ENCODE data around the gene FLT3. TPM values are rescaled to one million over a fixed set of nuclear protein-coding genes. Genes with fewer than 3 reads are reported as not detected.

Gene FLT3
- not detected in 2 replicates for total RNA-seq

GRCh38 chr13:28100150-28101121, at the start of gene FLT3:
FLT3 (minus strand) TSS chr13:28100576; CDS start chr13:28100510, 66 bp downstream.

GRCh38 chr13:28138012-28138755, 37.8 kb upstream of the FLT3 start, which contains the start of gene PAN3:
PAN3 (plus strand) TSS chr13:28138545; CDS start chr13:28138658, 113 bp downstream.

DNA sequence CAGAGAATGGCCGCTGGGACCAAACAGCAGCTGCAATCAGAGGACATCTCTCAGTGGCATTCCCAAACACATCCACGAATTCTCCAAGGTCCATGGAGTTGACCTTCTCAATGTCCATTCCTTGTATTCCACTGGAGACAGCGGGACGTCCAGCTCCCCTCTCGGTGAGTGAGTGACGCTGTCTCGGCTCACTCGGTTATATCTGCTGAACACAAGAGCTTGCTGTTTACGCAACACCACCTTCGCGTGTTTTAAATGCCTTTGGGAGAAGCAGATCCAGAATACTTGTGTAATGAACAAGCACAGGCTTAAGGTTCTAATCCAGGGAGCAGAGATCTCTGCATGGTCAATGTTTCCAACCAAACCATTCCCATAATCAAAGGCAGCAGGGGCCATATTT, 111.9 kb downstream of the FLT3 start, which contains the start of gene URAD:
TSS of gene URAD (minus strand) at position 174 of the 400 bp plus-strand sequence. CDS start at position 118, 56 bp downstream.

DNA sequence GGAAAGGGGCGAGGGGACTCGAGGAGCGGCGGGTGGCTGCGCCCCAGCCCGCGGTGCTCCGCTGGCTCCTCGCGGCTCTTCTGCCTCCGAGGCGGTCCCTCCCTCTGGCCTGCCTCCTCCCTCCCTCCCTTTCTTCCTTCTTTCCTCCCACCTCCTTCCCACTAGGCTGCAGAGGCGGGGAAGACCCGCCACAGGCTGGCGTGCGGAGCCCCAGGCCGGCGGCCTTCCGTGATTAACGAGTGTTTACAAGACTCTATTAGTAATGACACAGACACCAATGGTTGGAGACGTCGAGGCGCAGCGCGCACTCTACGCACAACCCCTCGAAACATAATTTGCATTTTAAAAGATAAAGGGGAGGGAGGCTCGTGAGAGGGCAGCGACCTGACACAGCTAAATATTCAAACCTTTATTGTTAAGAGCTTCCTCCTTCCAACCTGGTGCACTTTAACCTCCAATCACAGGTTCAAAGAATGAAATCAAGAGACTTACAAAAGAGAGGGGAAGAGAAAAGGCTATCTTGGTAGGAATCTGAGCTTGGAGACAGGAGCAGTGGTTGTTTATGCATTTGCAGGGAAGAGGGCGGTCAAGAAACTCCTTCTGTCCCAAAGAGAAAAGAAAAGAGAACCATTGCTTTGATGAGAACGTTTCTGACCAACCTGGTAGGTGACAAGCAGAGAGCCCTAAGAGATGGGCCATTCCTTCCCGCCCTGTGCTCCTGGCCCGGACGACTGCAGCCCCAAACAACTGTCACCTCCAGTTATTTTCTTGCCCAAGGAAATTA, 131.1 kb downstream of the FLT3 start, which contains the start of gene CDX2:
TSS of gene CDX2 (minus strand) at position 234 of the 784 bp plus-strand sequence. CDS start 309 bp downstream, outside the sequence.

Other genes starting within 250 kb of the FLT3 start
- not detected in 2 replicates for gene PDX1, start 180.6 kb downstream of the FLT3 start, total RNA-seq
- not detected in 2 replicates for gene CDX2, start 131.3 kb downstream of the FLT3 start, total RNA-seq
- not detected in 2 replicates for gene URAD, start 111.9 kb downstream of the FLT3 start, total RNA-seq
- 7.4 and 9.8 TPM in 2 replicates for gene PAN3, start 38.0 kb upstream of the FLT3 start, total RNA-seq

Measured in bronchus fibroblast of lung (primary cell).